K562 (cell line): Measurements from ENCODE around the gene GRIN2D. TPM values are rescaled to one million over a fixed set of nuclear protein-coding genes. Genes with fewer than 3 reads are reported as not detected.

Source experiments
- E2F8 ChIP-seq: fragments of 450-650 bp; IDR thresholded peaks from 2 replicates; pipeline ENCODE4 v1.7.1; 2018; ENCODE audit warnings: mild to moderate bottlenecking, low read depth; ENCODE audit not compliant: partially characterized antibody
- FOXJ2 ChIP-seq: fragments of 200-800 bp; sonication (Bioruptor generic); IDR thresholded peaks from 2 replicates; pipeline ENCODE4 v1.6.1; 2016; ENCODE audit warnings: missing genetic modification characterization, missing compliant biosample characterization
- FOXM1 ChIP-seq, 2 experiments: fragments of 450-650 bp in 1 of 2; sonication (generic) in 1 of 2; formaldehyde crosslinking in 1 of 2; IDR thresholded peaks; 2 replicates each; pipeline versions ENCODE4 v1.6.1 to v1.9.0; 2017 to 2022; ENCODE audit warnings: low read depth in 2 of 2, mild to moderate bottlenecking in 2 of 2, missing genetic modification reagents in 1 of 2, moderate library complexity in 1 of 2
- GABPB1 ChIP-seq: sonication (generic); formaldehyde crosslinking; IDR thresholded peaks from 2 replicates; pipeline ENCODE4 v1.8.0; 2022; ENCODE audit warnings: mild to moderate bottlenecking, missing genetic modification reagents
- GTF2E2 ChIP-seq: fragments of 200-800 bp; sonication (Bioruptor generic); IDR thresholded peaks from 2 replicates; pipeline ENCODE4 v1.6.1; 2016; ENCODE audit warnings: missing genetic modification characterization, missing compliant biosample characterization
- IRF1 ChIP-seq: sonication (generic); formaldehyde crosslinking; IDR thresholded peaks from 2 replicates; pipeline ENCODE4 v1.8.0; 2022; ENCODE audit warnings: missing genetic modification reagents, mild to moderate bottlenecking, borderline replicate concordance
- KLF16 ChIP-seq: IDR thresholded peaks from 2 replicates; pipeline ENCODE4 v1.6.1; 2016; ENCODE audit warnings: antibody characterized with exemption
- NELFE ChIP-seq: IDR thresholded peaks from 2 replicates; pipeline ENCODE4 v1.6.1; 2011; ENCODE audit warnings: mild to moderate bottlenecking; ENCODE audit not compliant: insufficient read depth, insufficient read length
- NFE2L1 ChIP-seq: fragments of 450-650 bp; IDR thresholded peaks from 2 replicates; pipeline ENCODE4 v1.6.1; 2016; ENCODE audit warnings: missing genetic modification characterization, low read depth, mild to moderate bottlenecking, missing compliant biosample characterization, moderate library complexity, borderline replicate concordance
- OTX1 ChIP-seq: fragments of 450-650 bp; formaldehyde crosslinking; IDR thresholded peaks from 2 replicates; pipeline ENCODE4 v1.4.0; 2022; ENCODE audit warnings: mild to moderate bottlenecking
- POLR3A ChIP-seq: IDR thresholded peaks from 2 replicates; pipeline ENCODE4 v1.6.1; 2011; ENCODE audit warnings: borderline replicate concordance, mild to moderate bottlenecking, moderate library complexity; ENCODE audit not compliant: insufficient read length, insufficient read depth; ENCODE audit errors: extremely low read depth
- PRDM10 ChIP-seq: fragments of 450-650 bp; IDR thresholded peaks from 2 replicates; pipeline ENCODE4 v1.6.1; 2018; ENCODE audit not compliant: partially characterized antibody
- RCOR1 ChIP-seq, 2 experiments: IDR thresholded peaks; 2 replicates each; pipeline ENCODE4 v1.6.1; 2012; ENCODE audit warnings: low read depth in 2 of 2, low read length in 2 of 2, borderline replicate concordance in 1 of 2, improper control_type of control experiment in 1 of 2
- ZNF347 ChIP-seq: fragments of 450-650 bp; formaldehyde crosslinking; IDR thresholded peaks from 2 replicates; pipeline ENCODE4 v1.4.0; 2020; ENCODE audit warnings: low read depth, mild to moderate bottlenecking, moderate library complexity
- ZNF592 ChIP-seq: fragments of 450-650 bp; IDR thresholded peaks from 2 replicates; pipeline ENCODE4 v1.6.1; 2017; ENCODE audit warnings: antibody characterized with exemption, mild to moderate bottlenecking
- ZZZ3 ChIP-seq: fragments of 450-650 bp; IDR thresholded peaks from 2 replicates; pipeline ENCODE4 v1.6.1; 2016; ENCODE audit warnings: antibody characterized with exemption, mild to moderate bottlenecking, moderate library complexity
- polyA plus RNA-seq, 8 experiments: library from polyadenylated mRNA; depleted of rRNA in 4 of 8; stranded (reverse) in 5 of 8; unstranded in 3 of 8; fragments of >200 nt; fragmentation: Nextera tagmentation in 2 of 8; fragmentation: Illumina TruSeq in 1 of 8; extraction: Ambion mirVana in 2 of 8; extraction: Trizol in 1 of 8; gene quantifications; 2 replicates each; pipeline versions ENCODE4 v1.2.1 to v1.2.3, GENCODE V29; 2011 to 2014; ENCODE audit warnings: inconsistent platforms in 1 of 8, missing spikeins in 1 of 8
- total RNA-seq, 7 experiments: library from RNA; depleted of rRNA in 6 of 7; stranded (reverse); fragments of >200 nt in 6 of 7; fragmentation: Illumina TruSeq in 2 of 7; extraction: Trizol in 2 of 7; gene quantifications; 2 replicates each; pipeline versions ENCODE4 v1.2.1 to v1.2.3, GENCODE V29; 2011 to 2021; ENCODE audit warnings: low replicate concordance in 1 of 7

GRIN2D gene
- total and polyA plus RNA-seq, 9 of the 15 experiments (the other 6 are each of a cell fraction or from before 2014, with no cell fraction given): 0.32 to 31.5 (median 1.8) TPM

GRCh38 chr19:48424694-48425219 lies 31.3 kb downstream of the GRIN2D start (continued):
- TF ChIP-seq IRF1 (CRISPR knock-in tag) (no peak), OTX1 (CRISPR knock-in tag) (no peak), GTF2E2 (no peak), POLR3A (no peak), NELFE (no peak), KLF16 (no peak), FOXM1 (IDR thresholded peaks at IDR 0.05; ENCODE audit: low read depth) (no peak), FOXM1 (CRISPR knock-in tag; IDR thresholded peaks at IDR 0.05; ENCODE audit: low read depth) (no peak), FOXJ2 (tag) (no peak), NFE2L1 (no peak; the same call in 1 of the 2 replicates), PRDM10 (no peak), ZNF347 (CRISPR knock-in tag) (no peak), ZZZ3 (no peak), E2F8 (no peak), RCOR1 (IDR thresholded peaks at IDR 0.05; ENCODE audit: borderline replicate concordance in 1 of 2, low read depth in 2 of 2, low read length in 2 of 2) (peak in 1 of 2 experiments; percentile 8; a peak in 1 of 4 replicates), ZNF592 (peak; percentile 76), GABPB1 (CRISPR knock-in tag) (no peak)
